ENCODE data around the gene COL1A2.

GRCh38 chr7:94410413-94411187 lies 15.9 kb downstream of the COL1A2 start:
- TF ChIP-seq CTCF (IDR thresholded peaks at IDR 0.05) (no peak), POLR2A (IDR thresholded peaks at IDR 0.05) (no peak), POLR2AphosphoS5 (IDR thresholded peaks at IDR 0.05) (no peak)
